K562 (cell line): Measurements from ENCODE around the gene CDK14. TPM values are rescaled to one million over a fixed set of nuclear protein-coding genes. Genes with fewer than 3 reads are reported as not detected.

ENCODE experiments used
- ATAC-seq: fragments of 200-7000 bp; cut with Tn5 transposase; 3 replicates; pipeline ENCODE4 v1.9.1; 2020; ENCODE audit warnings: moderate library complexity
- BruUV-seq: library from RNA; stranded (reverse); fragments of 400-500 nt; replicated peaks from 2 replicates; lab custom pipeline; 2021; lab: Mats Ljungman, UMichigan
- CTCF ChIA-PET: fragments of 300-600 bp; formaldehyde crosslinking; extraction: SDS; loops from one replicate; lab custom pipeline; 2021; ENCODE audit warnings: low intra/inter-chr PET ratio; lab: Yijun Ruan, JAX
- POLR2A ChIA-PET: fragments of 300-600, 350-650 bp; sonication (Branson Sonifier 250); formaldehyde crosslinking; extraction: SDS; loops from one replicate; lab custom pipeline; 2021; ENCODE audit warnings: antibody characterized with exemption, inconsistent platforms; lab: Yijun Ruan, JAX
- DNase-seq, 4 experiments: peaks; one replicate each; pipeline versions ENCODE4 v3.0.0 to v3.0.0-alpha.2; 2011 to 2018; ENCODE audit warnings: low spot score in 3 of 4, mixed read lengths in 3 of 4; ENCODE audit errors: extremely low read depth in 1 of 4
- FAIRE-seq: peaks from 2 replicates; lab custom pipeline; 2011; peaks lifted over from hg19 to GRCh38; lab: Jason Lieb, UNC
- H2AFZ ChIP-seq: 2 replicates; pipeline ENCODE4 v1.6.0; 2011; ENCODE audit warnings: low read depth, low read length, control low read depth, inconsistent platforms
- H3K27ac ChIP-seq: fragments of 200-600 bp; 3 replicates; pipeline ENCODE4 v1.8.0; 2011; ENCODE audit warnings: low read depth, mild to moderate bottlenecking, control low read depth, inconsistent platforms, low read length, moderate library complexity, mixed read lengths; ENCODE audit errors: extremely low read depth
- H3K27me3 ChIP-seq, 2 experiments: fragments of 300-600 bp in 1 of 2; 2 replicates in 1 of 2; 3 replicates in 1 of 2; pipeline versions ENCODE4 v1.6.0 to v1.8.0; 2011; ENCODE audit warnings: inconsistent platforms in 2 of 2, low read length in 2 of 2, mild to moderate bottlenecking in 1 of 2, mixed read lengths in 1 of 2, moderate library complexity in 1 of 2; ENCODE audit not compliant: control insufficient read depth in 2 of 2, insufficient read depth in 2 of 2
- H3K36me3 ChIP-seq: fragments of 300-600 bp; 3 replicates; pipeline ENCODE4 v1.8.0; 2011; ENCODE audit warnings: mild to moderate bottlenecking, low read length, inconsistent platforms; ENCODE audit not compliant: control insufficient read depth, insufficient read depth
- H3K4me1 ChIP-seq, 2 experiments: fragments of 200-600 bp in 1 of 2; replicated peaks in 1 of 2; 2 replicates in 1 of 2; 3 replicates in 1 of 2; pipeline versions ENCODE4 v1.5.1 to v1.8.0; 2011; ENCODE audit warnings: inconsistent platforms in 2 of 2, low read length in 2 of 2, mild to moderate bottlenecking in 1 of 2, mixed read lengths in 1 of 2, moderate library complexity in 1 of 2; ENCODE audit not compliant: control insufficient read depth in 2 of 2, insufficient read depth in 2 of 2
- H3K4me2 ChIP-seq: 2 replicates; pipeline ENCODE4 v1.6.1; 2011; ENCODE audit warnings: low read length, control low read depth, inconsistent platforms, mixed read lengths; ENCODE audit not compliant: insufficient read depth
- H3K4me3 ChIP-seq: fragments of 200-600 bp; sonication (generic), shearing (Covaris generic); 2 replicates; pipeline ENCODE4 v1.5.1; 2016; ENCODE audit warnings: control low read depth, inconsistent platforms
- H3K79me2 ChIP-seq: fragments of 200-600 bp; 3 replicates; pipeline ENCODE4 v1.8.0; 2011; ENCODE audit warnings: low read length, inconsistent platforms; ENCODE audit not compliant: control insufficient read depth, insufficient read depth
- H3K9ac ChIP-seq, 2 experiments: 2 replicates each; pipeline versions ENCODE4 v1.6.0 to v1.6.1; 2011; ENCODE audit warnings: low read depth in 2 of 2, low read length in 2 of 2, control low read depth in 1 of 2, inconsistent platforms in 1 of 2, mild to moderate bottlenecking in 1 of 2, mixed read lengths in 1 of 2; ENCODE audit not compliant: insufficient read depth in 1 of 2
- H3K9me1 ChIP-seq: one replicate; pipeline ENCODE4 v1.6.0; 2011; ENCODE audit warnings: inconsistent platforms, mild to moderate bottlenecking, low read length, moderate library complexity; ENCODE audit not compliant: control insufficient read depth, insufficient read depth
- H3K9me3 ChIP-seq: replicated peaks from 2 replicates; pipeline ENCODE4 v1.5.1; 2011; ENCODE audit warnings: low read depth, low read length, inconsistent platforms; ENCODE audit not compliant: control insufficient read depth, insufficient read depth
- H4K20me1 ChIP-seq: replicated peaks from 2 replicates; pipeline ENCODE4 v1.6.1; 2011; ENCODE audit warnings: low read length, inconsistent platforms, mixed read lengths; ENCODE audit not compliant: control insufficient read depth, insufficient read depth
- CHCHD3 ChIP-seq: fragments of 250-450 bp; sonication (Bioruptor Pico); IDR thresholded peaks from 2 replicates; pipeline ENCODE4 v2.1.2; 2022; ENCODE audit warnings: mild to moderate bottlenecking
- FOXA1 ChIP-seq: fragments of 450-650 bp; IDR thresholded peaks from 2 replicates; pipeline ENCODE4 v1.6.1; 2016; ENCODE audit warnings: mild to moderate bottlenecking, borderline replicate concordance
- KAT8 ChIP-seq: fragments of 450-650 bp; IDR thresholded peaks from 2 replicates; pipeline ENCODE4 v1.6.1; 2016; ENCODE audit warnings: low read depth, mild to moderate bottlenecking
- RNF2 ChIP-seq: sonication (generic); IDR thresholded peaks from 2 replicates; pipeline ENCODE4 v1.6.1; 2016
- TBL1XR1 ChIP-seq, 2 experiments: IDR thresholded peaks; 2 replicates each; pipeline ENCODE4 v1.6.1; 2012; ENCODE audit warnings: improper control_type of control experiment in 2 of 2, low read length in 2 of 2, mild to moderate bottlenecking in 1 of 2
- ZNF124 ChIP-seq: sonication (generic); formaldehyde crosslinking; IDR thresholded peaks from 2 replicates; pipeline ENCODE4 v1.8.1; 2022; ENCODE audit warnings: missing genetic modification reagents
- ZNF274 ChIP-seq: IDR thresholded peaks from 2 replicates; pipeline ENCODE4 v1.6.1; 2011; ENCODE audit warnings: low read depth, mild to moderate bottlenecking, low read length, moderate library complexity, borderline replicate concordance
- WGBS: fragments of 100-300 bp; shearing (Covaris generic); methylation state at CpG from one replicate; pipeline ENCODE4 v1.1.6; 2016; ENCODE audit warnings: low coverage, mixed read lengths; ENCODE audit not compliant: insufficient coverage; ENCODE audit errors: missing lambda C conversion rate; 5-methylcytosine and 5-hydroxymethylcytosine counted together
- in situ Hi-C: fragments of 300-500 bp; cut with MboI; formaldehyde crosslinking; loops from 4 replicates; pipeline ENCODE4 v1.15.0; 2018; ENCODE audit warnings: inconsistent platforms, mixed read lengths
- intact Hi-C: fragments of 100-400 bp; cut with micrococcal nuclease; formaldehyde crosslinking; loops from 2 replicates; pipeline ENCODE4 v1.14.2; 2022
- polyA plus RNA-seq, 8 experiments: library from polyadenylated mRNA; depleted of rRNA in 4 of 8; stranded (reverse) in 5 of 8; unstranded in 3 of 8; fragments of >200 nt; fragmentation: Nextera tagmentation in 2 of 8; fragmentation: Illumina TruSeq in 1 of 8; extraction: Ambion mirVana in 2 of 8; extraction: Trizol in 1 of 8; gene quantifications; 2 replicates each; pipeline versions ENCODE4 v1.2.1 to v1.2.3, GENCODE V29; 2011 to 2014; ENCODE audit warnings: inconsistent platforms in 1 of 8, missing spikeins in 1 of 8
- total RNA-seq, 7 experiments: library from RNA; depleted of rRNA in 6 of 7; stranded (reverse); fragments of >200 nt in 6 of 7; fragmentation: Illumina TruSeq in 2 of 7; extraction: Trizol in 2 of 7; gene quantifications; 2 replicates each; pipeline versions ENCODE4 v1.2.1 to v1.2.3, GENCODE V29; 2011 to 2021; ENCODE audit warnings: low replicate concordance in 1 of 7
- TF ChIP-seq, protein P1 (sequence below): sonication (generic); formaldehyde crosslinking; IDR thresholded peaks from 2 replicates; pipeline ENCODE4 v1.8.0; 2022; ENCODE audit warnings: mild to moderate bottlenecking, low read depth, missing genetic modification reagents
- TF ChIP-seq, protein P2 (sequence below): fragments of 250-450 bp; sonication (Bioruptor Pico); IDR thresholded peaks from 2 replicates; pipeline ENCODE4 v1.8.0; 2022; ENCODE audit warnings: moderate library complexity, mild to moderate bottlenecking, inconsistent platforms

CDK14 gene
- total and polyA plus RNA-seq, 9 of the 15 experiments (the other 6 are each of a cell fraction or from before 2014, with no cell fraction given), result 0.03 to 0.91 (median 0.16) TPM

DNA sequence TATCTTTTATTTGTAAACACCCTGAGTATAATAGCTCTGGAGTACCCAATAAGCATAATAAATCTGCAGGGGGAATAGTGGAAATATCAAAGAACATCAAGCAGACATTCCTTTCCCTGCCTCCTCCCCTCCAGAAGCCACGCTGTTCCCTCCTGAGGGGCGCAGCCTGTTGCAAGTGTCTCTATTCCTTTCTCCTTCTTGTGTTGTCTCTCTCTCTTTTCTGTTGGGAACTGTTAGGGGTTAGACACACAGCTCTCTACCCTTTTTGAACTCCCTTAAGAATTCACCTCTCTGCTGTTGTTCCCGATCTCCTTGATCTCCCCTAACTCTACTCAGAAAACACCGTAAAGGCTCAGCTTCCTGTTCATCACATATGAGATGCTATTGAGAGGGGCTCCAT lies 490.1 kb downstream of the CDK14 start:
- no peaks in the 10 kb centered on the region for H3K9me1 ChIP-seq
- FAIRE-seq (no peak), DNase-seq (no peak), ATAC-seq (no peak)
- no peak overlapping the region for H2AFZ ChIP-seq
- H3K27me3 ChIP-seq, result peaks cover 2 to 5% of the 10 kb centered on the region in 2 experiments; a peak in 1 of 5 replicates
- CTCF ChIA-PET, result no interaction called here
- BruUV-seq, result no TSS peak
- POLR2A ChIA-PET, result no interaction called here
- no peaks in the 10 kb centered on the region for H3K36me3 ChIP-seq
- intact Hi-C loops, result loop anchor here (10.0 kb wide), 2 partner anchors 349 to 769 kb away; no protein-coding TSS in a partner anchor
- no peak overlapping the region for H3K4me2 ChIP-seq
- H3K4me1 ChIP-seq, result no peaks in the 10 kb centered on the region
- in situ Hi-C loops, result loop anchor here (5.0 kb wide), 1 partner anchor 551 kb away; no protein-coding TSS in a partner anchor
- H3K27ac ChIP-seq, result no peak overlapping the region
- WGBS, result 1% methylated on average over 4 of the region's 4 CpGs
- H3K9me3 ChIP-seq, result no peaks in the 10 kb centered on the region
- H3K79me2 ChIP-seq, result no peaks in the 10 kb centered on the region
- no peak overlapping the region for H3K9ac ChIP-seq
- no peak overlapping the region for H3K4me3 ChIP-seq
- no peaks in the 10 kb centered on the region for H4K20me1 ChIP-seq
- TF ChIP-seq, protein P1, sequence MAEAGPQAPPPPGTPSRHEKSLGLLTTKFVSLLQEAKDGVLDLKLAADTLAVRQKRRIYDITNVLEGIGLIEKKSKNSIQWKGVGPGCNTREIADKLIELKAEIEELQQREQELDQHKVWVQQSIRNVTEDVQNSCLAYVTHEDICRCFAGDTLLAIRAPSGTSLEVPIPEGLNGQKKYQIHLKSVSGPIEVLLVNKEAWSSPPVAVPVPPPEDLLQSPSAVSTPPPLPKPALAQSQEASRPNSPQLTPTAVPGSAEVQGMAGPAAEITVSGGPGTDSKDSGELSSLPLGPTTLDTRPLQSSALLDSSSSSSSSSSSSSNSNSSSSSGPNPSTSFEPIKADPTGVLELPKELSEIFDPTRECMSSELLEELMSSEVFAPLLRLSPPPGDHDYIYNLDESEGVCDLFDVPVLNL (CRISPR knock-in tag), result no peak
- TF ChIP-seq FOXA1 (no peak), RNF2 (no peak), TBL1XR1 (IDR thresholded peaks at IDR 0.05; ENCODE audit: low read length in 2 of 2) (no peak), CHCHD3 (CRISPR knock-in tag) (no peak), ZNF274 (no peak), ZNF124 (no peak), KAT8 (no peak)
- TF ChIP-seq, protein P2, sequence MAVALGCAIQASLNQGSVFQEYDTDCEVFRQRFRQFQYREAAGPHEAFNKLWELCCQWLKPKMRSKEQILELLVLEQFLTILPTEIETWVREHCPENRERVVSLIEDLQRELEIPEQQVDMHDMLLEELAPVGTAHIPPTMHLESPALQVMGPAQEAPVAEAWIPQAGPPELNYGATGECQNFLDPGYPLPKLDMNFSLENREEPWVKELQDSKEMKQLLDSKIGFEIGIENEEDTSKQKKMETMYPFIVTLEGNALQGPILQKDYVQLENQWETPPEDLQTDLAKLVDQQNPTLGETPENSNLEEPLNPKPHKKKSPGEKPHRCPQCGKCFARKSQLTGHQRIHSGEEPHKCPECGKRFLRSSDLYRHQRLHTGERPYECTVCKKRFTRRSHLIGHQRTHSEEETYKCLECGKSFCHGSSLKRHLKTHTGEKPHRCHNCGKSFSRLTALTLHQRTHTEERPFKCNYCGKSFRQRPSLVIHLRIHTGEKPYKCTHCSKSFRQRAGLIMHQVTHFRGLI (CRISPR knock-in tag), result no peak
